ENCODE results near the gene TOR2A. TPM values are rescaled to one million over a fixed set of nuclear protein-coding genes. Genes with fewer than 3 reads are reported as not detected.

Gene TOR2A
- total and polyA plus RNA-seq, 2 of the 8 experiments (the other 6 are each of a cell fraction or from before 2014, with no cell fraction given) = 18.7 to 24.9 TPM

- Histone ChIP-seq H2BK120ac (replicated peaks; ENCODE audit: low read depth, low read length) (no peak overlapping the region), H3K9me3 (ENCODE audit: insufficient read depth in 2 of 2, low read depth in 1 of 2, low read length in 1 of 2) (no peaks in the 10 kb centered on the region), H2BK20ac (ENCODE audit: low read length) (no peak overlapping the region), H4K8ac (ENCODE audit: extremely low read depth, insufficient read depth, low read length) (no peak overlapping the region), H3K27ac (ENCODE audit: low read depth, low read length) (no peak overlapping the region), H3K27me3 (replicated peaks in 1 of 4; ENCODE audit: control insufficient read depth in 3 of 4, extremely low read depth in 1 of 4, insufficient read depth in 3 of 4, low read length in 3 of 4) (no peaks in the 10 kb centered on the region), H3K4me2 (ENCODE audit: insufficient read depth in 1 of 2, low read depth in 2 of 2, low read length in 2 of 2) (peak overlapping the region; percentile 87 to 92), H2BK5ac (ENCODE audit: low read depth, low read length) (no peak overlapping the region; the same call in 1 of the 2 replicates), H4K20me1 (replicated peaks in 1 of 2; ENCODE audit: control insufficient read depth in 1 of 2, insufficient read depth in 2 of 2, low read length in 2 of 2) (peaks cover 0 to 5% of the 10 kb centered on the region in 2 experiments), H3K56ac (replicated peaks; ENCODE audit: insufficient read length, low read depth, low read length) (no peak overlapping the region), H3K23ac (ENCODE audit: insufficient read length) (no peak overlapping the region), H3K79me1 (ENCODE audit: low read depth, low read length) (no peaks in the 10 kb centered on the region), H2BK15ac (ENCODE audit: low read length) (no peak overlapping the region), H2BK12ac (ENCODE audit: low read depth, low read length) (no peak overlapping the region), H3K9ac (replicated peaks in 1 of 4; ENCODE audit: extremely low read depth in 1 of 4, low read depth in 3 of 4, low read length in 3 of 4) (no peak overlapping the region), H3K4ac (replicated peaks; ENCODE audit: insufficient read length, low read depth, low read length) (no peak overlapping the region), H3K36me3 (ENCODE audit: control insufficient read depth in 2 of 4, insufficient read depth in 4 of 4, low read length in 3 of 4) (no peaks in the 10 kb centered on the region), H2AK5ac (ENCODE audit: low read depth, low read length) (no peak overlapping the region), H3K4me1 (replicated peaks in 1 of 4; ENCODE audit: control insufficient read depth in 3 of 4, insufficient read depth in 4 of 4, low read length in 3 of 4) (no peaks in the 10 kb centered on the region; a peak in 2 of 7 replicates), H4K91ac (replicated peaks; ENCODE audit: insufficient read length, low read length) (no peak overlapping the region), H3K4me3 (ENCODE audit: extremely low read depth in 1 of 4, insufficient read depth in 2 of 4, low read depth in 3 of 4, low read length in 4 of 4) (peak overlapping the region; percentile 32 to 67 (median 47)), H2AFZ (ENCODE audit: low read length) (no peak overlapping the region), H3K14ac (ENCODE audit: insufficient read length) (no peak overlapping the region), H4K5ac (ENCODE audit: insufficient read length, low read depth, low read length) (no peak overlapping the region), H3K23me2 (ENCODE audit: low read depth, low read length) (peaks cover 7% of the 10 kb centered on the region; the same call in 1 of the 2 replicates), H3K79me2 (ENCODE audit: control insufficient read depth in 1 of 2, insufficient read depth in 2 of 2, low read length in 2 of 2) (no peaks in the 10 kb centered on the region), H3K18ac (ENCODE audit: extremely low read depth, low read length) (no peak overlapping the region)
- FAIRE-seq = peak; percentile 7
- 6% methylated on average over 31 of the region's 38 CpGs; no CpG with 5 or more reads in 1 of the 2 experiments for WGBS, 2 experiments (ENCODE audit: extremely low coverage in 1 of 2, insufficient coverage in 1 of 2, insufficient read length in 1 of 2, insufficient replicate concordance in 2 of 2, low coverage in 1 of 2, low lambda C conversion rate in 2 of 2, missing lambda C conversion rate in 1 of 2)
- CTCF ChIA-PET (ENCODE audit: partially characterized antibody) = interaction anchor here (0.5 to 7.3 kb wide), 10 partner anchors 7 to 1441 kb away, joined by 3 to 37 read pairs (median 4); partner anchors contain the start of genes CDK9 and TOR2A
- peak; percentile 67 to 96 for DNase-seq (ENCODE audit: low read depth in 1 of 2, low spot score in 2 of 2)
- POLR2A ChIA-PET (ENCODE audit: partially characterized antibody) = interaction anchor here (0.7 to 2.0 kb wide), 10 partner anchors 13 to 291 kb away, joined by 3 to 6 read pairs (median 4); partner anchors contain the start of genes CDK9, LRSAM1 and RPL12
- TF ChIP-seq ATF3 (IDR thresholded peaks at IDR 0.05; ENCODE audit: insufficient read depth, low read depth, low read length) = no peak
- no peak for TF ChIP-seq POU5F1 (IDR thresholded peaks at IDR 0.05; ENCODE audit: low read depth, low read length)
- peak in 1 of 2 experiments; percentile 10; a peak in 1 of 4 replicates for TF ChIP-seq SIN3A (conservative IDR thresholded peaks at IDR 0.05 in 1 of 2, IDR thresholded peaks at IDR 0.05 in 1 of 2; ENCODE audit: low read depth in 1 of 2, low read length in 2 of 2)
- no peak for TF ChIP-seq CEBPB (IDR thresholded peaks at IDR 0.05; ENCODE audit: low read depth, low read length)
- TF ChIP-seq CBX5 (IDR thresholded peaks at IDR 0.05; ENCODE audit: low read depth, low read length) = no peak
- TF ChIP-seq KDM4A (IDR thresholded peaks at IDR 0.05; ENCODE audit: low read depth, low read length, severe bottlenecking) = peak; percentile 14
- TF ChIP-seq CBX8 (IDR thresholded peaks at IDR 0.05; ENCODE audit: borderline replicate concordance, low read depth, low read length) = no peak
- TF ChIP-seq SP2 (IDR thresholded peaks at IDR 0.05; ENCODE audit: low read length) = no peak
- TF ChIP-seq JUND (IDR thresholded peaks at IDR 0.05; ENCODE audit: low read length) = no peak
- TF ChIP-seq RXRA (IDR thresholded peaks at IDR 0.05; ENCODE audit: insufficient read depth, low read depth, low read length) = no peak
- TF ChIP-seq RAD21 (IDR thresholded peaks at IDR 0.05 in 1 of 2, conservative IDR thresholded peaks at IDR 0.05 in 1 of 2; ENCODE audit: low read depth in 2 of 2, low read length in 2 of 2) = no peak
Observed at GRCh38 chr9:127741831-127742434, 6.8 kb upstream of the TOR2A start.
